DMS79 treated with DMSO at 0.1 percent for 48 hours (cell line): ENCODE data around the gene EXTL1.

Source experiments
- DNase-seq: peaks from one replicate; lab custom pipeline; 2025; lab: John Stamatoyannopoulos, UW

Gene EXTL1

GRCh38 chr1:26044414-26044813, 22.8 kb downstream of the EXTL1 start:
- DNase-seq = no peak

DNA sequence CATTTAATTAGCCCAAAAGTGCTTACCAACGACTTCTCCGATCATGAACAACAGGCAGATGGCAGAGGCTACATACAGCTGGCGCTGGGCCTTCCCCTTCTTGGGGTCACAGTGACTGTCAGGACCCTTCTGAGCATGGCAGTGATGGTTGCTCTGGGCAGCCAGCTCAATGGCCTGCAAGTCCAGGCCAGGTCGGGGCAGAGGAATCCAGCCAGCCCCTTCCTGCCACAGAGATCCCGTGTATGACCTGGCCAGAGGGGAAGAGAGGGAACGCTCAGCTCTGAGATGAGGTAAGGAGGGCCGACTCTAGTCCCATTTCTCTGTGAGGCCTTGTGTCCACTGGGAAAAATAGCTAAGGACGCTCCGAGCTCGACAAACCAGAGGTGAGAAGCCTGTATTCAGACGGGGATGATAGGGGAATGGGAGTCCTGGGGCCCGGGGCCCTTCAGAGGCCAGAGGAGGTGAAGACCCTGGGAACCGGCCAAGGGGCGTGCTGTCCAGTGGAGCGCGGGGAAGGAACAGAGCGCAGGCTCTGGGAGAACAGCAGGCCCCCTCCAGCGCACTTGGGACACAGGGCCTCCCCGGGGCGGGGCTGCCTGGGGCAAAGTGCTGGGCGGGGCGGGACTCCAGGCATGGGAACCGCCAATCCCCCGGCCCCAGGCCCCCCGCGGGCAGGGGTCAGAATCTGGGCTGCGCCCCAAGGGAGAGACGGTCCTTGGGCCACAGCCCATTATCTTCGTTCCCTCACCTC, 23.6 kb downstream of the EXTL1 start:
- no peak for DNase-seq

DNA sequence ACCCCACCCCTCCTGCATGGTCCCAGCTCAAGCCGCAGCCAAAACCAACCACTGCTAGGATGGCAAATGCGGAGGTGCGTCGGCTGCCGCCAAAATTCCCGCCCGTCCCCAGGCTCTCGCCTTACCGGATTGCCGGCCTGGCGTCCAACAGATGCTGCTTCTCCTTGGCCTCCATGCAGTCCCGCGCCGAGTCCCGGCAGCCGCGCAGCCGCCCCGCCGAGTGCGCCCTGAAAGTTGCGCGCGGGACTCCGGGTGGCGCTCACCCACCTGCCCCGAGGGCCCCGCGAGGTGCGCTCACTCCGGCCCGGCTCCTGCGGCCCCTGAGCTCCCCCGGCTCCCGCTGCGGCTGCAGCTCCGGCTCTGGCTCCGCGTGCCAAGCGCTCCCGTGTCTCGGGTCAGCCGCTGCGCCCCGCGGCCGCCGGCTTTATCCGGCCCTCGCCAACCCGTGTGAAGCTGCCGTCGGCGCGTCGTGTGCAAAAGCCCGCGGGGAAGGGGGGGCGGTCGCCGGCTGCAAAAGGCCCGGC, 24.2 kb downstream of the EXTL1 start, which contains the start of gene SLC30A2:
TSS of gene SLC30A2 (minus strand) at position 397 of the 524 bp plus-strand sequence. CDS start at position 175, 222 bp downstream.
- peak; percentile 16 for DNase-seq

- no peak for DNase-seq
Observed at GRCh38 chr1:26046246-26047095, 24.9 kb downstream of the EXTL1 start.

DNA sequence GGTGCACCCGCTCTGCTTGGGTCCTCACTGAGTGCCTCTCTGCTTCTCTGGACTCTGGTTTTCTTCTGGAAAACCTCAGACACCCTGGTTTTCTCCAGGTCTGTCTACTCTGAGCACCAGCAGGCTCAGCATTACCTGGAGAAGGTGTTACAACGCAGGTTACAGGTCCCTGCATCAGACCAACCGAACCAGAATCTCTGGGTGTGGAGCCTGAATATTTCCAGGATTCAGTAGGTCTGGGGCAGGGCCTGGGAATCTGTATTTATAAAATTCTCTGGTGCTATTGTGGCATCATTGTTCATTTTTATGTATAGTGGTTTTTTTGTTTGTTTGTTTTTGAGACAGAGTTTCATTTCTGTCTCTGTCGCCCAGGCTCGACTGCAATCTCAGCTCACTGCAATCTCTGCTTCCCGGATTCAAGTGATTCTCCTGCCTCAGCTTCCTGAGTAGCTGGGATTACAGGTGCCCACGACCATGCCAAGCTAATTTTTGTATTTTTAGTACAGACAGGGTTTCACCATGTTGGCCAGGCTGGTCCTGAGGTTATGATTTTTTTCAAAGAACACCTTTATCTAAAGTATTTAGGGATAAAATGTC, 25.8 kb downstream of the EXTL1 start:
- no peak for DNase-seq

GRCh38 chr1:26049531-26050247, 28.1 kb downstream of the EXTL1 start:
- no peak for DNase-seq

DNA sequence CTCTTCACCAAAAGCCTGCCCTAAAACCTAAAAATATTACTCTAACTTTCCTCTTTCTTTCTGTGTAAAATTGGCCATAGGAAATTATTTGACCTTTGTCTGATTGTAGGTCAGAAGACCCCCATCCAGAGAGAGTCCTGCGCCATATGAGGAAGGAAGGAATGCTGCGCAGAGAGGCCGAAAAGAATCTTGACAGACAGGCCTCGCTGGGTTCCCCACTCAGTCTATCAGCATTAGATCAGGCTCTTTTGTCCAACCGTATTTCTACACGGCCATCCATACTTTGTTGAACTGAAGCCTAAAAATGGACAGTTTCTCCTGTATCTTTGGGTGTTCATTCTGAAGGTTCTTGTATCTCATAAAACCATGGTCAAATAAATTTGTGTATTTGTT, 28.7 kb downstream of the EXTL1 start:
- DNase-seq = no peak

DNA sequence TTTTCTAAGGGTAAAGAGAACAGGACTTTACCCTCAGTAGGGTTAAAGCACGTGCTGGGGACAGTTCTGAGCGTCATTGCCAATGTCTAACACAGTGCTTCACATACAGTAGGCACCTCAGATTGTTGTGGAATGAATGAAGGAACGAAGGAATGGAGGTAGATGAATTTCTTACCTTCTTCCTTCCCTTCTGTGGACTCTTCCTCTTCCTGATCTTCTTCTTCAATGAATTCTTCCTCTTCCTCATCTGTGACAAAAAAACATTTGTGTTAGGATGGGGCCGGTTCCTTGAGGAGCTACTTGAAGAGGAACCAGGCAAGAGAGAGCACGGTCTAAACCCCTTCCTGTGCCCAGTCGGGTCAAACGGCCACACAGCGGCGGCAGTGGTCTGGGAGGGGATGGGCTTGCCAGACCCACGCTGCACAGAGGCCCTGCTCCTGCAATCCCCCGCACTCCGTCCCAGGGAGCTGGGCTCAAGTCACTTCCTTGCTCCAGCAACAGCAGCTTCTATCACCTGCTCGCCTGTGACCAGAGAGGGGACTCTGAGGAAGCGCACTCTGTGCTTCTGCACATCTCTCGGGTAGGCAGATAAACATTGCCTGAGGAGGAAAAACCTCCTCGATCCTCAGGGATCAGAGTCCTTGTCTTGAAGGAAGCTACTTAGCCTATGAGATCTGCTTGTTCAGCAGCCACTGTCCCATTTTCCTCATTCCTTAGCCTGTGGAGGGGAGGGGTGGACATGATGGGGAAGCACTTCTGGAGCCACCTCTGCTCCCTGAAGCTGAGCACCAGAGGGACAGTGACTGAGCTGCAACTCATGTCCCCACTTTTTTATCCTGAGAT, 32.4 kb downstream of the EXTL1 start:
- no peak for DNase-seq

DNA sequence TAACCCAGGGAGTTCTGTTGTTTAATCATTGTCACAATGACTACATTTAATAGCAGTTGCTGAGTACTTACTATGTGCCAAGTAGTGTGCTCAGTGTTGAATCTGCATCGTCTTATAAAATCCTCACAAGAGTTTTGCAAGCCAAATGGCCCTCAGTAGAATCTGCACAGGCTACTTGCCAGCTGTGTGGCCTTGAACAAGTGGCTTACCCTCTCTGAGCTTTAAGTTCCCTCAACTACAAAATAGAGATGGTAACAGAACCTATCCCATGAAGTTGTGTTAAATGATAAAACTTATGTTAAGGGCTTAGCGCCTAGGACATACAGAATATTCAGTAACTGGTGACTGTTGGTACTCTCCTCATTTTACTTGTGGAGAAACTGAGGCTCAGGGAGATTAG, 33.5 kb downstream of the EXTL1 start:
- no peak for DNase-seq

DNA sequence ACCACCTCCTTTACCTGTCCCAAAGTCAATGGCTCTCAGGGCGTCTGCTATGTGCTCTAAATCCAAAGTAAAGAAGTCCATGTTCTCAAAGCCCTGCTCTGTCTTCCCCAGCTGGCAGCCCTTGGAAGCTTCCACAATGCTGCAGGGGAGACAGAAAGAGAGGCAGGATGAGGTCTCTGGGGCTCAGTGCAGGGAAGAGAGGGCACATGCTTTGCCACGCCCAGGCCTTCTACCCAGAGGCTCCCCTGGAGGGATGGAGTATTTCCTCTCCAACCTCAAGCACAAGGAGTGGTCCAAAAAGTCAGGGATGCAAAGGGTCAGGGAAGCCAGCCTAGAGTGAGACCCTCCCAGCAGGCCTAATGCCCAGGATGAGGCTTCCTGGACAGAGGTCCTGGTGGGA, 35.6 kb downstream of the EXTL1 start:
- no peak for DNase-seq

DNA sequence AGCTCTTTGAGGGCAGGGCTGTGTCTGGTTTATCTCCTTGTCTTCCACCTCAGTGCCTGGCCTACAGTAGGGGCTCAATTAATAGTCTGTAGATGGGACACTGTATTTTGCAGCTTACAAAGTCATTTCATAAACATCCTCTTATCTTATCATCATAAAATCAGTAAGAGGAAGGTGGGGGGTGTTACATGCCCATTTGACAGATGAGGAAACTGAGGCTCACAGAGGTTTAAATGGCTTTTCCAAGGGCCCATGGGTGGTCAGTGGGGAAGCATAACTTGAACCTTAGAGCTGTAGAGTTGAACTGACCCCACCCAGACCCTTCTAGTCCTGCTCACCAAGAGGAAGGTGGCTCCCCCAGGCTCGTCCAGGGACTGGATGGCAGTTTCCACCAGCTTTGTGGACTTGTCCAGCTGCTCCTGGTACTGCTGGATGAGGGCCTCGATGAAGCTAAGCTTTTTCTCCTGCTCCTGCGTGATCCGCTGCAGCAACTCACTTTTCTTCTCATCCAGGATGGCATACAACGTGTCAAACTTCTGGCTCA, 36.5 kb downstream of the EXTL1 start:
- DNase-seq = no peak

DNA sequence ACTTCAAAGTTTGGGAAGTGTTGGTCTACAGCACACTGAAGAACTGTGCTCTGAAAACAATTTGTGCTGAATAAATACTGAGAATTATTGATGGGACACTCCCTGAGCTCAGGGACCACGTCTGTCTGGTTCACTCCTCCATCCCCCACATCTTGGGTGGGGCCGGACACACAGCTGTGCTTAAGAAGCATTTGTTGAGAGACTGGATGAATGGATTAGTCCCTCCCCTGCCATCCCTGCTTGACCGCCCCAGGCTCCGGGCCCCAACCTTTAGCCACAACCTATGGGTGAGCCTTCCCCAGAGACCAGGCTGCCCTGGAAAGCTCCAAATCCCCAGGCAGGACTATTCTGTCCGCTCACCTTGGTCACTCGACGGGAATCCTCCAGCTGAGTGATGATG, 38.3 kb downstream of the EXTL1 start:
- DNase-seq = no peak

DNA sequence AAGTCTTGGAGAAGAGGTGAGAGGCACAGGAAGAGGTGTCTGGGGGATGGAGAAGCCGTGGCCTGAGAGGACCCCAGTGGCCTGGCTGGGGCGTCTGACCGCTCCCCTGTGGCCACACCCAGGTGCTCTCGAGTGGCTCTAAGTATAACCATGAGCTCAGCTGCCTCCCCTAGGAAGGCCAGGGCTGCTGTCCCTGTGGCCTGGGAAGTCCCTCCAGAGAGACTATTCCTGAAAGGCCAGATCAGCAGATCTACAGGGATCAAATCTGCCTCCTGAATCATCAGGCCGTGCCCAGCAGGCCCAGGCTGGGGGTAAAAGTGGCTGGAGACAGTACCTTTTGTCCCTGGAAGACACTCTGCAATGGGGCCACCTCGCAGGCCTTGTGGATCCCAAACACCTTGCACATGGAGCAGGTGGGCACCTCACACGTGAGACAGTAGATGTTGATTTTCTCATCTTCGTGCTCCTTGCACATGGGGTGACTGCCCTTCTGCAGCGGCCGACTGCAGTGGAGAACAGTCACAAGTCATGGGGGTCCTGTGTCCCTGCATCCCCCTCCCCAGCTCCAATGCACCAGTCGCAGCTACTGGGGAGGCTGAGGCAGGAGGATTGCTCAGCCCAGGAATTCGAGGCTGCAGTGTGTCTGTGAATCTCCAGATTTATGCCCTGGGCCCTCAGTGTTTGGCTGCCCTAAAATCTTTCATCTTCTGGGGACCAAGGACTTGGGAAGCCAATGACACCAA, 39.4 kb downstream of the EXTL1 start:
- no peak for DNase-seq

DNA sequence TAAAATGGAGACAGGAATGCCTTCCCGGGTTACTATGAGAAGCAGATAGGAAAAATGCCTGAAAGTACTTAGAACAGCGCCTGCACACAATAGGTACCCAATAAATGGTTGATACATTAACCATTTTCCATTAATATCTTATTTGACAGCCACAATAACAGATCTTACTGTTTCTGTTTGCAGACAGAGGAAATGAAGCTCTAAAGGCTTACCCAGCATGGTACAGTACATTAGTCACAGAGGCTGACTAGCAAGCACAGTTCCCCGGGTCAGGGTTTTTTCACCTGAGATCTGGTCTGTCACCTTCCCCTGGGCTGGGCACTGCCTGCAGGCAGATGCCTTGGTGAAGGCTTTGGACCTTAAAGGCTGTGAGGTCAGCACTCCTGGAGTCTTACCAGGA, 43.0 kb downstream of the EXTL1 start:
- no peak for DNase-seq

DNA sequence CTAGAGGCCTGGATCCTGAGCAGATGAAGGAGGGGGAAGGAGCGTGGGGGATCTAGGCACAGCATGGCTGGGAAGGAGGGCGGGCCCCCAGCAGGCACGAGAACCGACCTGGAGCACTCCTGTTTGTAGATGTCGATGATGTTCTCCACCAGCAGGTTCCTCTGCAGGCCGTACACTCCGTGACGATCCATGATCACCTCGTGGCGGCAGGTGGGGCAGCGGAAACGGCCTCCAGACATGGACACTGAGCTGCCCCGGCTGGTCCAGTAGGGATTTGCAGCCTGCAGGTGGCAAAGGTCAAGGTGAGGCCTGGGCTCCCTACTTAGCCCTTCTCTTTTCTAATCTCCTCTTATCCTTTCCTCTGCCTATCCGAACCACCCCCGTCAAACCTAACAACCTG, 44.6 kb downstream of the EXTL1 start:
- DNase-seq = no peak

DNA sequence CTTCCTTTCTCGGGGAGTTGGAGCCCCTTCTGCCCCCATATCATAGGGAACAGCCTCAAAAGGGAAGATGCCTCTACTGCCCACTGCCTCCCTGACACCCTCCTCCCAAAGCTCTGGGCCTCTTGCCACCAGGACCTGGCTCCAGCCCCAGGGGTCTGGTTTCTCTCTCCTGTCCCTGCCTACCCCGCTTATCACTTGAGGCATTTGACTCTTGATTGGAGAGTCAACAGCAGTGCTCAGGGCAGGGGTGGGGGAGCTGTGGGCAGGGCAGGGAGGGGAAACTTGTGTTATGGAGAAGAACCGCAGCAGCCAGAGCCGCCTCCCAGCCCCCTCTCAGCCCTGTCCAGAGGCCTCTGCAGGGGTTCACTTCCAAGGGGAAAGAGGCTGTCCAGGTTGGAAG, 45.3 kb downstream of the EXTL1 start:
- DNase-seq = no peak

DNA sequence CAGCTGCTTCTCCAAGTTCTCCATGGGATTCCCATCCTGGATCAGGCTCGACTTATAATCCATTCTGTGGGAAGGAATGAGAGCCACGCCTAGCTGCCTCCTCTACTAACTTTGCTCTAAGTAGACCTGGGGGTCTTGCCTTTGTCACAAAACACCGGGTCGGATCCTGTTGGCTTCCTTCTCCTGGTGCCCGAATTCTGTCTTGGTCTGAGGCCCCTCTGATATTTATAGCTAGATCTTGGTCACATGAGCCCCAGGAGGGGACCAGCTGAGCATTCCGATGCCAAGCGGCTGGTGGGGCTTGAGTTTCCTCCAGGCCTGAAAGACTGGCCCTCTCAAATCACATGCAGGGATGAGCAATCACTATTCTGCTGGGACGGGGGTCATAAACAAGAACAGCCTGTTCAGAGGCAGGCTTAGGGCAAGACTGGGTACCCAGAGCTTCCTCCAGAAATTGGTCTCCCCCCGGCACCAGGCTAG, 45.9 kb downstream of the EXTL1 start, which contains the start of gene TRIM63:
TSS of gene TRIM63 (minus strand) at position 199 of the 480 bp plus-strand sequence. CDS start at position 63, 136 bp downstream.
- no peak for DNase-seq

- no peak for DNase-seq
Observed at GRCh38 chr1:26069941-26070295, 48.3 kb downstream of the EXTL1 start.

DNA sequence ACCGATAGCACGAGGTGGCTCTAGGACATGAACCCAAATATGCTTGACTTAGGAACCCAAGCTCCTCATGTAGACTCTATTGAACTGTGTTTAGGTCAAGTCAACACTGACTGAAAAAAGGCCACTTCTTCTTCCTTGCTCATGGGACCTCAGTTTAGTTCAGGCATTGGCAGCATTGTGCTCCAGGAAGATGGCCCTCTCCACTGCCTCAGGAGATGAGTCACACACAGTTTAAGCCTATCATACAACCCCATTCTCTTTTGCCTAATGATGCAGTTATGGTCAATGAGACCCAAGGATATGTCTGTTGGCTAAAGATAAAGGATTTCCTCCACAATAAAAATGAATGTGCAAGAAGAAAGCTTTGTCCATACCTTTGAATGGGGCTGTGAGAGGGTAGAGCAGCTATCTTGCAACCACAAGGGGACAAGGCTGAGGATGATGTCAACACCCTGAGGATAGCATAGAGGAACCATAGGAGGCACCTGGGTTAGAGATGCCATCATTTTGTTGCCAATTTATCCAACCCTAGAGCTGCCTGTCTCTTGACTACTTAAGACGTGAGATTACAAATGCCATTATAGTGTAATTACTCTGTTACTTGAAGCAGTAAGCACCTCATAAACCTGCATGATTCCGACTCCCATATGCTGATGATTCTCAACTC, 48.9 kb downstream of the EXTL1 start:
- DNase-seq = no peak
